ENCODE data around the gene ELK3. TPM values are rescaled to one million over a fixed set of nuclear protein-coding genes. Genes with fewer than 3 reads are reported as not detected.

Gene ELK3
- total RNA-seq = 10 to 100 TPM; 18.3 to 19.2 TPM

DNA sequence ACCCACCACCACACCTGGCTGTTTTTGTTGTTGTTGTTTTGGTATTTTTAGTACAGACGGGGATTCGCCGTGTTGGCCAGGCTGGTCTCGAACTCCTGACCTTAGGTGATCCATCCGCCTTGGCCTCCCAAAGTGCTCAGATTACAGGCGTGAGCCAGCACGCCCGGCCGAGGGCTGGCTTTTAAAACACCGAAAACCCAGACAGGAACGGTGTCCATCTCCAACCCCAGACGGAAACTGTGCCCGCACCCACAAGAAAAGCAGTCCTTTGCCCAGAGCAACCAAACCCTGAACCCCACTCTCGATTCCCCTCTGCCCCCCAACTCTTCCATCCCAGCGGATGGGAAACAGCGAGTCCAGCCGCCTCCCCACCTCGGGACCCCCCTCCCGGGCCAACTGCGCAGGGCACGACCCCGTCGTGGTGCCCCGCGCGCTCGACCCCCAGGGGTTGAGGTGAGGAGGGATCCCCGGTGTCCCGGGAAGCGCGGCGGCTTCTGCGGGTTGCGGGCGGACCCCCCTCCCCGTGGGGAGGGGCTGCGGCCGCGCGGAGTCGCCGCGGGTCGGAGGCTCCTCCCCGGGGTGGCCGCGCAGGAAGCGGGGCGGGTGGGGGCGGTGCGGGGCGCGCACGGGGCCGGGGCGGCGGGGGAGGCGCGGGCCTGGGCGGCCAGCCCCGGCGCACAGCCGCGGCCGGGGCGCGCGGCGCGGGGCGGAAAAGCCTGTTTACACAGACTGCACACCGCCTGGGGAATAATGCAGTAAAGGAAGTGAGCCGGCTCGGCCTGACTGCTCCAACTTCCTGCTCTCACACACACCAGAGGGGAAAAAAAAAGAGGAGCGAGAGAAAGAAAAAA, at the start of gene ELK3:
Gene ELK3, plus strand, starts transcription at position 651 of the 851 bp plus-strand sequence.
- CTCF ChIA-PET = no interaction called here
- POLR2A ChIA-PET = no interaction called here

GRCh38 chr12:96146747-96147146, 47.4 kb upstream of the ELK3 start:
- POLR2A ChIA-PET = no interaction called here
- CTCF ChIA-PET = no interaction called here

GRCh38 chr12:96150442-96150841, 43.7 kb upstream of the ELK3 start:
- POLR2A ChIA-PET = no interaction called here
- CTCF ChIA-PET = no interaction called here

DNA sequence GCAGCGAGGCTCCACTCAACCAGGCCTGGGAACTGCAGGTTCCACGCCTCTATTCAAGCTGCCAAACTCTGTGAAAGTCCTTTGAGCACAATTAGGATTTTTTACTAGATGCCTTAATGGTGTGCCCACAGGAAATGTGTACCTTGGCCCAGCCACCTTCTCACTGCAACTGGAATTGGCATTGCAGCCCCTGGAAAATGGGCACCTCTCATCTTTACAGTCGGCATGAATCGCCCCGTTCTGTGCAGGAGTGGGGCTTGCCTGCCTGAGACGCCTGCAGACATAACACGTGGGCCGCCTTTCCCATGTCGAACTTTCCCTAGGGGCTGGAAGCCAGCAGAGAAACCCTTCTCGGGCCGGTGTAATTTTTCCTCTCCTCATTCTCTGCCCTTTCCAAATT, 42.0 kb upstream of the ELK3 start:
- POLR2A ChIA-PET = no interaction called here
- CTCF ChIA-PET = no interaction called here

DNA sequence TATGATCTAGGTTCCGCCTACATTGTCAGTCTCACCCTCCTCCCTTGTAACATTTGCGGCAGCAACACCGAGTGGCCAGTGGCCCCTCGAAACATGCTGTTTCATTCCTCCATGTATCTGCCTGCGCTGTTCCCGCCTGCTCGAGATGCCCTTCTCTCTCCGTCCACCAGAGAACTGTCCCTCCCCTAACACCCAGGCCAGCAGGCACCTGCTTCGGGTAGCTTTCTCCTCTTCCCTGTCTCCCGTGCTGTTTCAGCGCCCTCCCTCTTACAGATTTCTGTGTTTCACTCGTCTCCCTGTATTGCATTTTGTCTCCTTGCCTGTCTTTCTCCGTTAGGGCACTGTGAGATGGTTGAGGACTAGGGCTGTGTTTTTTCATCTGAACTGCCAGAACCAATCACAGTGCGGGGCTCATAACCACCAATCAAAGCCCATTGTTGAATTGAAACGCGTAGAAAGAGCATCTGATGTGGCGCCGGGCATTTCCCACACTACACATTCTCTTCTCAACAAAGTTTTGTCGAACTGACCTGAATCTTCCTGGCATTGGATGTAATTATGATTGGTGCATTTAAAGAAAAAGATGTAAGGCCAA, 40.9 kb upstream of the ELK3 start:
- ChIA-PET POLR2A (no interaction called here), CTCF (no interaction called here)

DNA sequence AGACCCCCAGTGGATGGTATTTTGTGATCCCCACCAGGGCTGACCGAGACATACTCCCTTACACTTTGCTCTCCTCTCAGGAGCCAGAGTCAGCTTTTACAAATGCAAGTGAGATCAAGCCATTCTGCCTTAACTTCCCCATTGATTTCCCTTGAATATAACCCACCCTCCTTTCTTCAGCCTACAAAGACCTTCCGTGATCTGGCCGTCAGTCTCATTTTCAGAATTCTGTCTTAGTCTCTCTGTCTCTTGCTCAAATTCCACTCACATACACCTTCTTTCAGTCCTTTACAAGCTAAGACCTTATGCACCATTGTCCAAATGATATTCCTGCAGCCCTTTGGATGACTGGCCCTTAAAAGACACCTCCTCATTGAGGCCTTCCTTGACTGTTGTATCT, 39.0 kb upstream of the ELK3 start:
- ChIA-PET CTCF (no interaction called here), POLR2A (interaction anchor here (0.6 kb wide), 1 partner anchor 31 kb away, joined by 4 read pairs; no protein-coding TSS in a partner anchor)

DNA sequence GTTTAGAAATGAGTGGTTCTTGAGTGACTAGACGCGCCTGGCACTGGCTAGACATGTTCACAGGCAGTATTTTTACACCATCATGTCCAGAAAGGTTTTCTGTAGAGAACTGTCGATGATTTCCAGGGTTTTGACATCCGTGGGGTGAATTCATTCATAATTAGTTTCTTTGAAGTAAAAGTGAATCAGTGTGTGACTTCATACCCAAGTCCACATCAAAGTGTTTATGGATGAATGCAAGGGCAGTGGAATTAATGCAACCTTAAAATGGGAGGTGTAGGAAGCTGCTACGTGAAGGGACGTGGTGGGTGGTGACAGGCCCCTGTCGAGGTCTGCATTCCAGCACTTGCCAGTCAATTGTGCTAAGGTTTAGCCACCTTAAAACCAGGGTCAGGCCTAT, 38.4 kb upstream of the ELK3 start:
- CTCF ChIA-PET = no interaction called here
- POLR2A ChIA-PET = no interaction called here

DNA sequence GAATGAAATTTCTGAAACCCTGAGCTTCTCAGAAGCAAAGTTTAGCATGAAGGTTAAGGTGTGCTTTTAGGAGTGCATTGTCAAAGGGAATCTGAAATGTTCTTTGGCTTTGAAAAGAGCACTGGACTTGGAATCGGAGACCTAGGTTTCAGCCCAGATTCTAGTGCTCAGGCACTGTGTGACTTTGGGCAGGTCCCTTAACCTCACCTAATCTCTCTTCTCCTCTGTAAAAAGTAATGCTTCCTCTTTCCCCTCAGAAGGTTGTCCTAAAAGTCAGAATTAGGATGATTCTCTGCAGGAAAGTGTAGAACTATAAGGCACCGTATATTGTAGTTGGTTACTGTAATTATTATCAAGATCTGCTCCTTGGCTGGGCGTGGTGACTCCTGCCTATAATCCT, 38.0 kb upstream of the ELK3 start:
- ChIA-PET CTCF (no interaction called here), POLR2A (no interaction called here)

- CTCF ChIA-PET = interaction anchor here (1.0 to 1.2 kb wide), 2 partner anchors 12 to 58 kb away, joined by 3 to 5 read pairs; no protein-coding TSS in a partner anchor
- POLR2A ChIA-PET = no interaction called here
Observed at GRCh38 chr12:96157427-96157826, 36.7 kb upstream of the ELK3 start.

GRCh38 chr12:96164951-96165811, 29.0 kb upstream of the ELK3 start:
- ChIA-PET CTCF (no interaction called here), POLR2A (no interaction called here)

DNA sequence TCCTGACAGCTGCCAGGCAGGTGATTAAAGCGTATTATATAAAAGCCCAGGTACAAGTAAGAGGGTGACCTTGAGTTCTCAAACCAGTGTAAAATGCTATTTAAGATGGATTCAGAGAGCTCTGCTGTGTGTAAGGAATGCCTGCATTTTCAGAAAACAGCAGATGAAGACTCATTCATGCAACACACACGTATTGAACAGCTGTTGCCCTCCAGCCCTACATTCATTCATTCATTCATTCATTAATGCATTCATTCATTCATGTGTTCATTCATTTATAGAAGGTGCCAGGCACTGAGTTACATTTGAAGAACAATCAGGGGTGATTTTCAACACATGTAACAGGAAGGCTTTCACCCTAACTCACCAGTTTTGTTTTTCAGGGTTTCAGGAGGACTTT, 27.4 kb upstream of the ELK3 start:
- CTCF ChIA-PET = no interaction called here
- POLR2A ChIA-PET = no interaction called here

GRCh38 chr12:96167492-96167891, 26.7 kb upstream of the ELK3 start:
- ChIA-PET POLR2A (no interaction called here), CTCF (no interaction called here)

DNA sequence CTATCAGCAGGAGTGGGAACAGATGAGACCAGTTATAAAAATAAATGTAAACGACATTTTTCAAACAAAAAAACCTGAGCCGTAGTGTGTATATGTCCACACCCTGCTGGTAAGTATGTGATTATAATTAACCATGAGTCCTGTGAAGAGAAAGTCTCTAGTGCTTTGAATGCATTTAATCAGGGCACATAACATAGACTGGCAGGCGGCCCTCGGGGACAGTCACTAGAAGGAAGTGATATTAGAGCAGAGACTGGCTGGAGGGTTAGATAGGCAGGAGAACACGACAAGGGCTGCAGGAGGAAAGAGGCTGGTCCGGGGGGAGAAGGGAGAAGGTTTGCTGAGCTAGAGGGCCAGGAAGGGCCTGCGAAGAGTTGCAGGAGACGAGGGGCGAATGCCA, 23.8 kb upstream of the ELK3 start:
- ChIA-PET POLR2A (no interaction called here), CTCF (no interaction called here)

GRCh38 chr12:96170762-96171161, 23.4 kb upstream of the ELK3 start:
- POLR2A ChIA-PET = no interaction called here
- CTCF ChIA-PET = no interaction called here

- POLR2A ChIA-PET = no interaction called here
- CTCF ChIA-PET = no interaction called here
Observed at GRCh38 chr12:96171905-96172304, 22.3 kb upstream of the ELK3 start.

DNA sequence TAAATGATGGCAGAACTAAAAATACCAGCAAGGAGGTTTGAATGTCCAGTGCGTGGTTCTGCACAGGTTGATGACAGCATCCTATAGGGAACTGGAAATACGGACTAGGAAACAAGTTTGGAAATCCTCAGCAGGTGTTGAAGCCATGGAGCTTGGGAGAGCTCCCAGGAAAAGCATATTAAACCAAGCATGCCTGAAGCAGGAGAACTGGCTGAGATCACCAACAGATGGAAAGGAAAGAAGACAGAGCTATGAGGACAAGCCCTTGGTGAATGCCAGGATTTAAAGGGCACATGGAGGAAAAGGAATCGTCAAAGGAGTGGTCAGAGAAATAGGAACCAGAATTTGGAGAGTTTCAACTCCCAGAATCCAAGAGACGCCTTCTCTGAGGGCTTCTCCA, 21.2 kb upstream of the ELK3 start:
- POLR2A ChIA-PET = no interaction called here
- CTCF ChIA-PET = no interaction called here

DNA sequence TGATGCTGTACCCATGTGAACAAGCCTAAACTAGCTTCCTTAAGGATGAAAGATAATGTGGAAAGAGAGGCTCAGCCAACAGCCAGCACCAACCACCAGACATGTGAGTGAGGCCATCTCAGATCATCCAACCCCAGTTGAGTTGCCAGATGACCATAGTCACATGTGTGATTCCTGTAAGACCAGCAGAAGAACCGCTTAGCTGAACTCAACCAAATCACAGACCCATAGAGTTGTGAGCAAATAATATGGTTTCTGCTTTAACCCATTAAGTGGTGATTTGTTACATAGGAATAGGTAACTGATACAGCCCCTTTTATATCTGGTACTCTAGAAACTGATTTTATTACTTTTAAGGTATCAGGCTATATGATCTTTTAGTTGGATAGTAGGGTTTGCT, 17.6 kb upstream of the ELK3 start:
- CTCF ChIA-PET = interaction anchor here (0.6 to 1.5 kb wide), 3 partner anchors 9 to 41 kb away, joined by 3 to 8 read pairs (median 6); no protein-coding TSS in a partner anchor
- POLR2A ChIA-PET = interaction anchor here (1.4 to 1.5 kb wide), 2 partner anchors 19 to 21 kb away, joined by 6 to 12 read pairs; no protein-coding TSS in a partner anchor

DNA sequence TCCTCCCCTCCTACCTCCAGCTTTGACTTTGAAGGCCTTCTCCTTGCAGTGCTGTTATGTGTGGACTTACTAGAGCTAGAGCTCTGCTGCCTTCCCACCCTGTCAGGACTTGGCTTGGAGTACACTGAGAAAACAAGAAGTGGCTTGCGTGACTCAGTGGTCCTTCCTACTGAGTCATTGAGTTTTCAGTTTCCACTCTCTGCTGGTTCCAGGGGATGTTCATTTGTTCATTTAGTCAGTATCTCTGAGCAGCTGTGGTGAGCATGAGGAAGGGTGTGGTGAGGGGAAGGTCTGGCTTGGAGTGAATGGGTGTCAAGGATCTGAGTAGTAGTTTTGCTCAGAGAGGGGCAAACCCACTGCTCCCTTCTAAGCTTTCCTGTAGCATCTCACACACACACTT, 17.2 kb upstream of the ELK3 start:
- ChIA-PET POLR2A (interaction anchor here (0.9 to 1.5 kb wide), 3 partner anchors 19 to 257 kb away, joined by 4 to 12 read pairs (median 6); no protein-coding TSS in a partner anchor), CTCF (interaction anchor here (0.8 to 1.5 kb wide), 3 partner anchors 9 to 340 kb away, joined by 3 to 8 read pairs (median 6); no protein-coding TSS in a partner anchor)

DNA sequence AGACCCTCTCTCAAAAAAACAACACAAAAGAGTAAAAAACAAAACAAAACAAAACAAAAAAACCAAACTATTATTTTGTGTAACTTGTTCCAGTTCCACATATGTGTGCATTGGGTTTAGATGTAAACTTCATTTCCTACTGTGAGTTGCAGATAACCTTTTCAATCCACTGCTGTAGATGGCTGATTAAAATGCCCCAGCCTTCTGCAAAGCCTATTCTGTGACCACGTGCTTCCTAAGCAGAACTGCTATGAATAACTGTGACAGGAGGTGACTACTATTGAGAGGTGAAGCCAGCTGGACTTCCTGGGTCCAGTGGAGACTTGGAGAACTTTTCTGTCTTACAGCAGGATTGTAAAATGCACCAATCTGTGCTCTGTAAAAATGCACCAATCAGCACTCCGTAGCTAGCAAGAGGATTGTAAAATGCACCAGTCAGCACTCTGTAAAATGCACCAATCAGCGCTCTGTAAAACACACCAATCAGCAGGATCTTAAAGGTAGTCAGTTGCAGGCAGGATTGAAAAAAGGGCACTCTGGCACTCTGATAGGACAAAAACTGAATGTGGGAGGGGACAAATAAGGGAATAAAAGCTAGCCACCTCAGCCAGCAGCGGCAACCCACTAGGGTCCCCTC, 10.3 kb upstream of the ELK3 start:
- POLR2A ChIA-PET = no interaction called here
- CTCF ChIA-PET = interaction anchor here (1.0 kb wide), 1 partner anchor 27 kb away, joined by 3 read pairs; no protein-coding TSS in a partner anchor

DNA sequence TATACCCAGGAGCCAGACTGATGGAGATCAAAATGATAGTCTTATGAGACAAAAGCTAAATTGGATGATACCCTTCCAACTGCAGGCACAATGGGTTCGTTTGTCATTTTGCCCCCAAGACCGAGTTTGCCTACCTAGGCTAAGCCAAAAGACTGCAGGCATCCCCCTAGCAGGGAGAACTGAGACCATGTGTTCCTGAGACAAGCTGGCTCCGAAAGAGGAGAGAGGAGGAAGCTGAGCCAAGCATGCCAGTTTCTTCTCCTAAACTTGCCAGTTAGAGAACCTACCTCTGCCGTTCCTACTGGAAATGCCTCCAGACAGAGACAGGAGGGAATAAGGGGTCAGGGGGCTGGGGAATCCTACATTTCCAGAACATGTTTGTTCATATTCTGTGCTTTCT, 8.3 kb upstream of the ELK3 start:
- ChIA-PET POLR2A (no interaction called here), CTCF (interaction anchor here (2.0 kb wide), 1 partner anchor 8 kb away, joined by 6 read pairs; no protein-coding TSS in a partner anchor)

Data from activated CD8-positive, alpha-beta memory T cell treated with anti-CD3 and anti-CD28 coated beads for 36 hours (primary cell).